Heart left ventricle (tissue), 16 donors: ENCODE results near the gene HP. TPM values are rescaled to one million over a fixed set of nuclear protein-coding genes. Genes with fewer than 3 reads are reported as not detected.

Experiments
- ATAC-seq, 4 donors: fragments of 200-7000 bp; cut with Tn5 transposase; one replicate each; pipeline ENCODE4 v1.9.1; 2020 to 2022; ENCODE audit warnings: moderate library complexity in 4 of 4, mild to moderate bottlenecking in 3 of 4, moderate number of reproducible peaks in 1 of 4
- DNase-seq, 5 donors: peaks; one replicate each; pipeline ENCODE4 v3.0.0-alpha.2; 2020
- H3K27ac ChIP-seq, 12 donors: fragments of 200-600 bp; sonication (generic) in 4 of 12; one replicate each; pipeline versions ENCODE4 v1.5.0 to v1.8.0; 2016 to 2022; ENCODE audit warnings: mild to moderate bottlenecking in 2 of 12
- H3K27me3 ChIP-seq, 9 donors: fragments of 200-600 bp; sonication (generic) in 2 of 9; one replicate each; pipeline versions ENCODE4 v1.5.1 to v1.8.0; 2016 to 2022; ENCODE audit warnings: mild to moderate bottlenecking in 3 of 9
- H3K36me3 ChIP-seq, 9 donors: fragments of 200-600 bp; sonication (generic) in 2 of 9; one replicate each; pipeline versions ENCODE4 v1.5.0 to v1.8.0; 2018 to 2022; ENCODE audit warnings: mild to moderate bottlenecking in 2 of 9
- H3K4me1 ChIP-seq, 12 donors: fragments of 200-600 bp; sonication (generic) in 4 of 12; one replicate each; pipeline versions ENCODE4 v1.5.0 to v1.8.0; 2016 to 2022; ENCODE audit warnings: mild to moderate bottlenecking in 3 of 12
- H3K4me3 ChIP-seq, 12 donors: fragments of 200-600 bp; sonication (generic) in 4 of 12; one replicate each; pipeline versions ENCODE4 v1.5.0 to v1.8.0; 2017 to 2022; ENCODE audit warnings: mild to moderate bottlenecking in 9 of 12, moderate library complexity in 4 of 12
- H3K9me3 ChIP-seq, 12 donors: fragments of 200-600 bp; sonication (generic) in 4 of 12; one replicate each; pipeline versions ENCODE4 v1.5.0 to v1.8.0; 2016 to 2022; ENCODE audit warnings: mild to moderate bottlenecking in 1 of 12
- POLR2A ChIP-seq, 2 donors: fragments of 450-650 bp; IDR thresholded peaks; one replicate each; pipeline ENCODE4 v1.6.1; 2017; ENCODE audit warnings: antibody characterized with exemption in 2 of 2, mild to moderate bottlenecking in 2 of 2, moderate library complexity in 2 of 2
- WGBS, 4 donors: extraction: QIAGEN DNeasy Blood & Tissue Kit in 2 of 4; methylation state at CpG; one replicate each; pipeline versions ENCODE4 v1.1.5 to v1.1.7; 2013 to 2018; 5-methylcytosine and 5-hydroxymethylcytosine counted together
- intact Hi-C, 10 donors: fragments of 100-400 bp; cut with DNase I; formaldehyde crosslinking; loops; one replicate each; pipeline versions ENCODE4 v1.11.1 to v1.14.2; 2022
- polyA plus RNA-seq, 2 donors: library from polyadenylated mRNA; stranded (reverse); fragments of 200-250 nt; gene quantifications; one replicate each; pipeline ENCODE4 v1.2.3, GENCODE V29; 2013
- total RNA-seq, 9 donors: library from RNA; depleted of rRNA in 2 of 9; stranded (reverse); fragments of >200 nt in 2 of 9; fragmentation: NEBNext Ultra II Directional in 3 of 9; extraction: Animal tissue kit (Norgen Biotek cat#: 25700) in 3 of 9; gene quantifications; one replicate each; pipeline versions ENCODE4 v1.1.0 to v1.2.4, GENCODE V29; 2016 to 2023
- TF ChIP-seq, protein P1 (sequence below), 12 donors: fragments of 200-600 bp; sonication (generic) in 4 of 12; IDR thresholded peaks; one replicate each; pipeline versions ENCODE4 v1.5.0 to v1.8.0; 2018 to 2022; ENCODE audit warnings: antibody characterized with exemption in 12 of 12, mild to moderate bottlenecking in 5 of 12
- donor health status: ischemic (EF 13 %, LVEDD 7.1; RV severe dilation, severe dysfunction).
- donor health status: healthy with polysubstance abuse.
- donor health status: DM: no; HTN: yes; CAD: no.
- donor health status: DM: no; HTN: no; CAD: no.
- donor health status: ischemic (EF 25% LVEDD 6.9; RV normal size, moderate dysfunction).
- donor health status: ischemic (EF 25% LVEDD 5.7; RV mildly dilated, moderate dysfunction).
- donor health status: healthy.
- donor health status: DM: yes; HTN: yes; CAD: no.
- donor health status: ischemic (EF 35%, LVEDD 5.7; RV mildly dilated, moderate dysfunction).
- donor health status: nonischemic (EF 11% LVEDD 7.7; RV severe dilation, severe dysfunction).
- donor health status: DM: yes; HTN: yes; CAD: no.
- donor health status: PGD.
- donor health status: ischemic (EF 29% LVEDD 5.4; RV normal size, mild dysfunction).
- donor health status: nonischemic (EF 23%, LVEDD 6.1; RV moderate dilation, normal function).

Gene HP
- total and polyA plus RNA-seq, 11 donors, result 0.42 to 314 (median 3.6) TPM

DNA sequence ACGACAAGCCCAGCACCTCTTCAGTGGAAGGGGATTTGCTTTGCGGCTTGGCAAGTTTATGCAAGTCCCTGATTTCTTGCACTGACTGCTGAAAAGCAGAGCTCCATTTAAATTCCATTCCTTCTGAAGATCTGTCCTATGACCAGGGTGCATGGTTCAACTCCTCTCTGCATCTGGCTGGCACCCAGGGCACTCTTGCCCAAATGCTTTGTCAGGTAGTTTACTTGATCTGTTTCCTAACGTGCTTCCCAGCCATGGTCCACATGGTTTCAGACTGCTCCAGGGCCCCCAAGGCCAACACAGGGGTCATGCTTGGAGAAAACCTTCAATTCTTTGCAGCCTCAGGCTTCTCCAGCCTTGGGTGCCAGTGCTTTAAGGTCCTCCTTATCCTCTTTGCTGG, 11.2 kb upstream of the HP start:
- no peak for DNase-seq
- H3K4me1 ChIP-seq, result peaks cover 0 to 7% (median 0%) of the 10 kb centered on the region in 12 donors
- H3K36me3 ChIP-seq, result peaks cover 0 to 27% (median 15%) of the 10 kb centered on the region in 9 donors
- H3K4me3 ChIP-seq, result no peak overlapping the region
- no peaks in the 10 kb centered on the region for H3K9me3 ChIP-seq
- H3K27me3 ChIP-seq, result no peaks in the 10 kb centered on the region
- WGBS, 4 donors, result 53 to 76% (median 62%) methylated on average over 3 of the region's 3 CpGs
- intact Hi-C loops, result no loop called here
- no peak for ATAC-seq
- no peak overlapping the region for H3K27ac ChIP-seq
- no peak for TF ChIP-seq POLR2A (IDR thresholded peaks at IDR 0.05)
- TF ChIP-seq, protein P1, sequence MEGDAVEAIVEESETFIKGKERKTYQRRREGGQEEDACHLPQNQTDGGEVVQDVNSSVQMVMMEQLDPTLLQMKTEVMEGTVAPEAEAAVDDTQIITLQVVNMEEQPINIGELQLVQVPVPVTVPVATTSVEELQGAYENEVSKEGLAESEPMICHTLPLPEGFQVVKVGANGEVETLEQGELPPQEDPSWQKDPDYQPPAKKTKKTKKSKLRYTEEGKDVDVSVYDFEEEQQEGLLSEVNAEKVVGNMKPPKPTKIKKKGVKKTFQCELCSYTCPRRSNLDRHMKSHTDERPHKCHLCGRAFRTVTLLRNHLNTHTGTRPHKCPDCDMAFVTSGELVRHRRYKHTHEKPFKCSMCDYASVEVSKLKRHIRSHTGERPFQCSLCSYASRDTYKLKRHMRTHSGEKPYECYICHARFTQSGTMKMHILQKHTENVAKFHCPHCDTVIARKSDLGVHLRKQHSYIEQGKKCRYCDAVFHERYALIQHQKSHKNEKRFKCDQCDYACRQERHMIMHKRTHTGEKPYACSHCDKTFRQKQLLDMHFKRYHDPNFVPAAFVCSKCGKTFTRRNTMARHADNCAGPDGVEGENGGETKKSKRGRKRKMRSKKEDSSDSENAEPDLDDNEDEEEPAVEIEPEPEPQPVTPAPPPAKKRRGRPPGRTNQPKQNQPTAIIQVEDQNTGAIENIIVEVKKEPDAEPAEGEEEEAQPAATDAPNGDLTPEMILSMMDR (IDR thresholded peaks at IDR 0.05), result no peak

- WGBS, 4 donors, result 100% methylated on average over 1 of the region's 1 CpG
- H3K4me1 ChIP-seq, result peaks cover 0 to 7% (median 0%) of the 10 kb centered on the region in 12 donors
- TF ChIP-seq POLR2A (IDR thresholded peaks at IDR 0.05), result no peak
- TF ChIP-seq, protein P1 (IDR thresholded peaks at IDR 0.05), result no peak
Measured at GRCh38 chr16:72043539-72043938, 10.8 kb upstream of the HP start.

DNA sequence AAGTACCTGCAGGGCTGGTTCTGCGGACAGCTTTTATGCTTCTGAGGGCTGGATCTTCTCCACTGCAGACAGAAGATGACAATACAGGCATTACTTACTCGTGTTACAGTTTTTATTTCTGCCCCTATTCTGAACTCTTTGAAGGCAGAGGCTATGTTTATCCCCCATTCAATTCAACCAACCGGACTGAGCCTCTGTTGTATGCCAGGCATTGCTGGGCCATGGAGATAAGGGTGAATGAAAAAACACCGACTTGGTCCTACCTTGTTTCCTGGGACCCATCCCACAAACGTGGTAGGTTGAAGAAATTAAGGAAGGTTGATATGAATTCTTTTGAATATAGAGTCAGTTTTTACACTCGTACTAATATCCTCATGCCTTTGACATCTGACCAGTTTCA, 10.0 kb upstream of the HP start:
- Histone ChIP-seq H3K27ac (no peak overlapping the region), H3K36me3 (peaks cover 0 to 27% (median 15%) of the 10 kb centered on the region in 9 donors), H3K4me3 (no peak overlapping the region), H3K27me3 (no peaks in the 10 kb centered on the region), H3K4me1 (peaks cover 0 to 7% (median 0%) of the 10 kb centered on the region in 12 donors), H3K9me3 (peaks cover 0 to 8% (median 0%) of the 10 kb centered on the region in 12 donors)
- 70 to 78% (median 77%) methylated on average over 6 of the region's 6 CpGs for WGBS, 4 donors
- ATAC-seq (no peak), DNase-seq (no peak)
- TF ChIP-seq POLR2A (IDR thresholded peaks at IDR 0.05), result no peak
- TF ChIP-seq, protein P1 (IDR thresholded peaks at IDR 0.05), result no peak
- intact Hi-C loops, result no loop called here

More at GRCh38 chr16:72043539-72043938, 10.8 kb upstream of the HP start:
- no peak for ATAC-seq
- intact Hi-C loops, result no loop called here
- Histone ChIP-seq H3K36me3 (peaks cover 0 to 27% (median 15%) of the 10 kb centered on the region in 9 donors), H3K9me3 (peaks cover 0 to 1% (median 0%) of the 10 kb centered on the region in 12 donors), H3K4me3 (no peak overlapping the region), H3K27me3 (no peaks in the 10 kb centered on the region), H3K27ac (no peak overlapping the region)
- DNase-seq, result no peak

- Histone ChIP-seq H3K36me3 (peaks cover 0 to 27% (median 15%) of the 10 kb centered on the region in 9 donors), H3K27ac (no peak overlapping the region), H3K4me1 (peaks cover 0 to 7% (median 0%) of the 10 kb centered on the region in 12 donors), H3K4me3 (no peak overlapping the region), H3K9me3 (peaks cover 0 to 14% (median 0%) of the 10 kb centered on the region in 12 donors), H3K27me3 (no peaks in the 10 kb centered on the region)
- 59 to 94% (median 77%) methylated on average over 2 of the region's 2 CpGs for WGBS, 4 donors
- ATAC-seq (no peak), DNase-seq (no peak)
- no peak for TF ChIP-seq POLR2A (IDR thresholded peaks at IDR 0.05)
- TF ChIP-seq, protein P1 (IDR thresholded peaks at IDR 0.05), result no peak
- intact Hi-C loops, result no loop called here
Measured at GRCh38 chr16:72044825-72045359, 9.4 kb upstream of the HP start.
